GM12891 (cell line): Measurements from ENCODE around the gene AKAP7.

ENCODE experiments used
- POLR2A ChIP-seq: IDR thresholded peaks from 2 replicates; pipeline ENCODE4 v1.6.1; 2011; ENCODE audit warnings: low read depth, low read length, control low read depth
- POLR2AphosphoS5 ChIP-seq: IDR thresholded peaks from 2 replicates; pipeline ENCODE4 v1.6.1; 2011; ENCODE audit warnings: low read depth, low read length, control low read depth
- POU2F2 ChIP-seq: IDR thresholded peaks from 2 replicates; pipeline ENCODE4 v1.6.1; 2011; ENCODE audit warnings: low read depth, mild to moderate bottlenecking, control low read depth, low read length, moderate library complexity
- TAF1 ChIP-seq: IDR thresholded peaks from 2 replicates; pipeline ENCODE4 v1.6.1; 2011; ENCODE audit warnings: low read depth, low read length, control low read depth

- TF ChIP-seq POU2F2: no peak
- TF ChIP-seq POLR2AphosphoS5: no peak
- TF ChIP-seq TAF1: no peak
- no peak for TF ChIP-seq POLR2A
Measured at GRCh38 chr6:131331873-131332781, 196.9 kb downstream of the AKAP7 start.
